ENCODE measurements around the gene ACE2. TPM values are rescaled to one million over a fixed set of nuclear protein-coding genes. Genes with fewer than 3 reads are reported as not detected.

Gene ACE2
- total RNA-seq = 0.06 and 0.24 TPM in 2 replicates

GRCh38 chrX:15600745-15601144 lies at the start of gene ACE2:
ACE2 (minus strand) TSS chrX:15600960; CDS start chrX:15600911, 49 bp downstream.

Other genes with a start within 250 kb of the ACE2 start
- 2.3 and 4.2 TPM in 2 replicates for gene VEGFD, start 216.5 kb downstream of the ACE2 start, total RNA-seq
- gene PIR, start 107.6 kb downstream of the ACE2 start, total RNA-seq = 31.3 and 47.2 TPM in 2 replicates
- gene BMX, start 100.2 kb downstream of the ACE2 start, total RNA-seq = 0.15 TPM in 1 of 2 replicates, not detected in the other
- gene CLTRN, start 63.8 kb upstream of the ACE2 start, total RNA-seq = 0.10 and 0.12 TPM in 2 replicates
- 5.1 and 11.0 TPM in 2 replicates for gene CA5B, start 137.3 kb upstream of the ACE2 start, total RNA-seq
- gene ZRSR2, start 189.5 kb upstream of the ACE2 start, total RNA-seq = 2.6 TPM in 2 replicates

All from cardiac ventricle fibroblast (primary cell).